Measurements from ENCODE around the gene CNOT1. TPM values are rescaled to one million over a fixed set of nuclear protein-coding genes. Genes with fewer than 3 reads are reported as not detected.

Gene CNOT1
- polyA plus RNA-seq, 1 experiment = 151 TPM

GRCh38 chr16:58511933-58512815, 117.5 kb downstream of the CNOT1 start:
- TF ChIP-seq CTCF (IDR thresholded peaks at IDR 0.05; ENCODE audit: low read depth, low read length) = peak; percentile 74
- POLR2A ChIA-PET = interaction anchor here (1.1 kb wide), 1 partner anchor 12 kb away, joined by 4 read pairs; the partner anchor contains the start of gene NDRG4
- H3K27ac ChIP-seq (ENCODE audit: low read depth, low read length) = no peak overlapping the region
- H3K27me3 ChIP-seq (ENCODE audit: control insufficient read depth, insufficient read depth, low read length) = no peaks in the 10 kb centered on the region
- CTCF ChIA-PET = interaction anchor here (0.8 to 3.6 kb wide), 9 partner anchors 9 to 244 kb away, joined by 3 to 20 read pairs (median 6); partner anchors contain the start of gene NDRG4
- H3K9me3 ChIP-seq (ENCODE audit: control insufficient read depth, insufficient read depth, low read length) = no peaks in the 10 kb centered on the region; the same call in 1 of the 2 replicates
- DNase-seq (ENCODE audit: low read depth, low spot score) = peak; percentile 16
- H3K4me3 ChIP-seq (ENCODE audit: low read depth, low read length) = no peak overlapping the region

- Histone ChIP-seq H3K27ac (ENCODE audit: low read depth, low read length) (no peak overlapping the region), H3K4me3 (ENCODE audit: low read depth, low read length) (no peak overlapping the region), H3K9me3 (ENCODE audit: control insufficient read depth, insufficient read depth, low read length) (no peaks in the 10 kb centered on the region; the same call in 1 of the 2 replicates), H3K27me3 (ENCODE audit: control insufficient read depth, insufficient read depth, low read length) (no peaks in the 10 kb centered on the region)
- ChIA-PET CTCF (interaction anchor here (0.6 to 1.7 kb wide), 7 partner anchors 10 to 200 kb away, joined by 3 to 20 read pairs (median 4); partner anchors contain the start of gene NDRG4), POLR2A (no interaction called here)
- DNase-seq (ENCODE audit: low read depth, low spot score) = no peak
- no peak for TF ChIP-seq CTCF (IDR thresholded peaks at IDR 0.05; ENCODE audit: low read depth, low read length)
These were observed 118.6 kb downstream of the CNOT1 start for GRCh38 chr16:58510776-58511628.

- Histone ChIP-seq H3K4me3 (ENCODE audit: low read depth, low read length) (no peak overlapping the region), H3K27ac (ENCODE audit: low read depth, low read length) (no peak overlapping the region), H3K27me3 (ENCODE audit: control insufficient read depth, insufficient read depth, low read length) (no peaks in the 10 kb centered on the region), H3K9me3 (ENCODE audit: control insufficient read depth, insufficient read depth, low read length) (no peaks in the 10 kb centered on the region; the same call in 1 of the 2 replicates)
- no peak for DNase-seq (ENCODE audit: low read depth, low spot score)
- CTCF ChIA-PET = interaction anchor here (0.5 to 1.1 kb wide), 3 partner anchors 75 to 246 kb away, joined by 3 to 7 read pairs (median 3); no protein-coding TSS in a partner anchor
- POLR2A ChIA-PET = no interaction called here
- no peak for TF ChIP-seq CTCF (IDR thresholded peaks at IDR 0.05; ENCODE audit: low read depth, low read length)
These were observed 119.4 kb downstream of the CNOT1 start for GRCh38 chr16:58510097-58510775.

- no peak for TF ChIP-seq CTCF (IDR thresholded peaks at IDR 0.05; ENCODE audit: low read depth, low read length)
- no peaks in the 10 kb centered on the region for H3K27me3 ChIP-seq (ENCODE audit: control insufficient read depth, insufficient read depth, low read length)
- no peak overlapping the region for H3K4me3 ChIP-seq (ENCODE audit: low read depth, low read length)
- no peaks in the 10 kb centered on the region for H3K9me3 ChIP-seq (ENCODE audit: control insufficient read depth, insufficient read depth, low read length)
- no peak overlapping the region for H3K27ac ChIP-seq (ENCODE audit: low read depth, low read length)
- ChIA-PET CTCF (interaction anchor here (0.5 to 0.8 kb wide), 2 partner anchors 76 to 246 kb away, joined by 3 to 7 read pairs; no protein-coding TSS in a partner anchor), POLR2A (interaction anchor here (0.7 kb wide), 1 partner anchor 9 kb away, joined by 3 read pairs; the partner anchor contains the start of gene NDRG4)
- no peak for DNase-seq (ENCODE audit: low read depth, low spot score)
These were observed 120.2 kb downstream of the CNOT1 start for GRCh38 chr16:58509256-58510096.

Measured in AG04450 (cell line).